ENCODE results near the gene DLX2.

DNA sequence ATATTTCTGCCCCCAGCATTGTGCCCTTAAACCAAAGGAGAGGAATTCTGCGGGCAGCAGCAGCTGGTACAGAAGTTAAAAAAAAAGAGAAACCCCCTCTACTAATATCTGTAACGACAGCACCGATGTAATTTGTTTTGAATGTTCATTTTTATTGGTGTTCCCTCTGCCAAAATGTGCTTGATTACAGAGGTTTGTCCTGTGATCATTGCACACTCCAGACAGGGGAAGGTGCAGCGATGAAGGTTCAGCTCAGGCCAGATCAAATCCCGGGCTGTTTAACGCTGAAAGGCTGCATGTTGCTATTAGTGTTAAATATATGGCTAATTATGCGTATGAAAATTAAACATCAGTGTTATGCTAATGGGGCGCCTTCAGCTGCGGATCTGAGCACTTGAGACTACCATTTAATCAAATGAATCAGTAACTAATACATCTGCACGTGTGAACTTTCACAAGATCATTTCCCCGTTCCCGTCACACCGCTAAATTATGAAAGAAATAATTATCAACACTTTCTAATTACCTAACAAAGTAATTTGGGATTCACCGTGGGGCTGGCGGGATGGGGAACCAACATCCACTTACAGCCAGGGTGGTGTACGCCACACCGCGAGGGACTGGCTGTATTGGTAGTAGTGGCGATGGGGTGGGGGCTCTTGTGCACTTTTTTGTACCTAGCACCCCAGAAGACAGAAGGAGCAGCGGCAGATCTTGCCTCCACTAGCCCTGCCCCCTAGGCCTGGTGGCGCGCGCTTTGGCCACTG is 18.9 kb downstream of the DLX2 start:
- no peak for TF ChIP-seq POLR2A (IDR thresholded peaks at IDR 0.05)
- TF ChIP-seq, protein P1, sequence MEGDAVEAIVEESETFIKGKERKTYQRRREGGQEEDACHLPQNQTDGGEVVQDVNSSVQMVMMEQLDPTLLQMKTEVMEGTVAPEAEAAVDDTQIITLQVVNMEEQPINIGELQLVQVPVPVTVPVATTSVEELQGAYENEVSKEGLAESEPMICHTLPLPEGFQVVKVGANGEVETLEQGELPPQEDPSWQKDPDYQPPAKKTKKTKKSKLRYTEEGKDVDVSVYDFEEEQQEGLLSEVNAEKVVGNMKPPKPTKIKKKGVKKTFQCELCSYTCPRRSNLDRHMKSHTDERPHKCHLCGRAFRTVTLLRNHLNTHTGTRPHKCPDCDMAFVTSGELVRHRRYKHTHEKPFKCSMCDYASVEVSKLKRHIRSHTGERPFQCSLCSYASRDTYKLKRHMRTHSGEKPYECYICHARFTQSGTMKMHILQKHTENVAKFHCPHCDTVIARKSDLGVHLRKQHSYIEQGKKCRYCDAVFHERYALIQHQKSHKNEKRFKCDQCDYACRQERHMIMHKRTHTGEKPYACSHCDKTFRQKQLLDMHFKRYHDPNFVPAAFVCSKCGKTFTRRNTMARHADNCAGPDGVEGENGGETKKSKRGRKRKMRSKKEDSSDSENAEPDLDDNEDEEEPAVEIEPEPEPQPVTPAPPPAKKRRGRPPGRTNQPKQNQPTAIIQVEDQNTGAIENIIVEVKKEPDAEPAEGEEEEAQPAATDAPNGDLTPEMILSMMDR (IDR thresholded peaks at IDR 0.05), result no peak

Data from adrenal gland (tissue), 5 donors.